Body of pancreas (tissue), 4 donors: Measurements from ENCODE around the gene ARHGAP15. TPM values are rescaled to one million over a fixed set of nuclear protein-coding genes. Genes with fewer than 3 reads are reported as not detected.

Experiments used
- ATAC-seq: fragments of 150-250 bp; one replicate; pipeline ENCODE4 v1.9.1; 2016
- DNase-seq, 4 donors: peaks; one replicate each; pipeline ENCODE4 v3.0.0-alpha.2; 2019
- H3K27ac ChIP-seq, 4 donors: fragments of 200-600 bp; sonication (generic); 1 replicate in 3 of 4; 2 replicates in 1 of 4; pipeline versions ENCODE4 v1.5.1 to v1.6.1; 2016 to 2019; ENCODE audit warnings: mild to moderate bottlenecking in 1 of 4, mixed read lengths in 1 of 4, moderate library complexity in 1 of 4
- H3K27me3 ChIP-seq, 2 donors: fragments of 200-600 bp; sonication (generic); one replicate each; pipeline ENCODE4 v1.6.0; 2016; ENCODE audit warnings: mild to moderate bottlenecking in 1 of 2
- H3K36me3 ChIP-seq, 2 donors: fragments of 200-600 bp; sonication (generic); replicated peaks in 1 of 2; 2 replicates each; pipeline ENCODE4 v1.5.1; 2016; ENCODE audit warnings: low read depth in 2 of 2; ENCODE audit not compliant: insufficient read depth in 1 of 2
- H3K4me1 ChIP-seq: fragments of 200-600 bp; sonication (generic); one replicate; pipeline ENCODE4 v1.6.0; 2016
- H3K4me3 ChIP-seq, 2 donors: fragments of 200-600 bp; sonication (generic); 1 replicate in 1 of 2; 2 replicates in 1 of 2; pipeline ENCODE4 v1.5.1; 2016 to 2019
- H3K9me3 ChIP-seq, 3 donors: fragments of 200-600 bp; sonication (generic); 1 replicate in 2 of 3; 2 replicates in 1 of 3; pipeline ENCODE4 v1.5.1; 2016
- CTCF ChIP-seq, 7 experiments: fragments of 450-650 bp in 4 of 7; fragments of 200-600 bp in 3 of 7; sonication (generic) in 3 of 7; IDR thresholded peaks; one replicate each; pipeline ENCODE4 v1.5.1; 2016 to 2019; ENCODE audit warnings: antibody characterized with exemption in 7 of 7
- POLR2A ChIP-seq, 3 donors: fragments of 450-650 bp; IDR thresholded peaks; one replicate each; pipeline ENCODE4 v1.6.1; 2016; ENCODE audit warnings: antibody characterized with exemption in 3 of 3, mild to moderate bottlenecking in 2 of 3
- WGBS, 2 donors: methylation state at CpG; one replicate each; pipeline ENCODE4 v1.1.5; 2017; 5-methylcytosine and 5-hydroxymethylcytosine counted together
- intact Hi-C: fragments of 100-400 bp; cut with DNase I; formaldehyde crosslinking; loops from one replicate; pipeline ENCODE4 v1.15.1; 2023
- total RNA-seq, 2 donors: library from RNA; depleted of rRNA; stranded (reverse); fragments of >200 nt; gene quantifications; one replicate each; pipeline ENCODE4 v1.1.0, GENCODE V29; 2016

The ARHGAP15 gene
- total RNA-seq, 2 donors from 2014 or later, result 1.3 TPM; not detected in 1

DNA sequence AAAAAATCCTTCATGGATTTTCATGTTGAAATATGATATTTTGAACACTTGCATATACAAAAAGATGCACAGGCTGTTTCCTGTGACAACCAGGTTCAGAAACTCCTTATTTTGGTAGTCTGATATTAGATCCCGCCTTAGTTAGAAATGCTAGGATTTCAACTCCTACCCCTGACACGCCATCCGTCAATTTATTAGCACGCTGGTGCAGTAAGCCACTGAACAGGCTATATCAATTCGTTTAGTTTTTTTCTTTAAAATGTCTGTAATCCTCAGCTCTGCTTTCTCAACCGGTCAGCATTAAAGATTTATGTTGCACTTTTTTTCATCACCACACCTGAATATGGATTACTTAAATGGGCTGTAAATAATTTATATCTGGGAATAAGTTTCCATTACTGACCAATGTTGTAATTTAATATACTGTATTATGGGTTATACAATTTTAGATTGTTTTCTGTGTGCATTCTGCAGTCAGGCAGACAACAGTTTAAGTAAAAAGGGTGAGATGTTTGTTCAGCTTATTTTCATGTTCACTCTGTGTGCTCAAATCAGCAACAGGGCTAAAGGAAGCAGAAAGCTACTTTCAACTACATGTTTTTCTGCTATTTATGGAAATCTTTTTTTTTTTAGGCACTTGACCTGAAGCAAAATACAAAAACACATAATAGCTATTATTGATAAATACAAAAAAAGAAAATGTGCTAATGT, 227.7 kb downstream of the ARHGAP15 start:
- ATAC-seq (no peak), DNase-seq (no peak)
- TF ChIP-seq POLR2A (IDR thresholded peaks at IDR 0.05) (no peak), CTCF (IDR thresholded peaks at IDR 0.05) (no peak)
- Histone ChIP-seq H3K9me3 (no peaks in the 10 kb centered on the region), H3K27me3 (no peaks in the 10 kb centered on the region), H3K36me3 (no peaks in the 10 kb centered on the region), H3K27ac (no peak overlapping the region), H3K4me1 (no peaks in the 10 kb centered on the region), H3K4me3 (no peak overlapping the region)
- intact Hi-C loops, result no loop called here
- 75 to 82% methylated on average over 6 of the region's 6 CpGs for WGBS, 2 donors

- Histone ChIP-seq H3K4me3 (no peak overlapping the region), H3K9me3 (no peaks in the 10 kb centered on the region), H3K36me3 (no peaks in the 10 kb centered on the region), H3K27ac (no peak overlapping the region), H3K4me1 (no peaks in the 10 kb centered on the region), H3K27me3 (no peaks in the 10 kb centered on the region)
- TF ChIP-seq CTCF (IDR thresholded peaks at IDR 0.05) (no peak), POLR2A (IDR thresholded peaks at IDR 0.05) (no peak)
- ATAC-seq (no peak), DNase-seq (no peak)
- 63 to 96% methylated on average over 2 of the region's 2 CpGs for WGBS, 2 donors
- intact Hi-C loops, result no loop called here
Measured at GRCh38 chr2:143357966-143358365, 228.7 kb downstream of the ARHGAP15 start.

GRCh38 chr2:143361346-143361745, 232.1 kb downstream of the ARHGAP15 start:
- no peak for TF ChIP-seq POLR2A (IDR thresholded peaks at IDR 0.05)
- TF ChIP-seq CTCF (IDR thresholded peaks at IDR 0.05), result no peak
- Histone ChIP-seq H3K4me1 (no peaks in the 10 kb centered on the region), H3K36me3 (no peaks in the 10 kb centered on the region), H3K4me3 (no peak overlapping the region), H3K27ac (no peak overlapping the region), H3K9me3 (no peaks in the 10 kb centered on the region), H3K27me3 (no peaks in the 10 kb centered on the region)
- intact Hi-C loops, result no loop called here
- ATAC-seq (no peak), DNase-seq (no peak)
- WGBS, 2 donors, result 91 to 92% methylated on average over 2 of the region's 2 CpGs

- 43 to 45% methylated on average over 2 of the region's 2 CpGs for WGBS, 2 donors
- Histone ChIP-seq H3K27ac (no peak overlapping the region), H3K27me3 (no peaks in the 10 kb centered on the region), H3K4me1 (no peaks in the 10 kb centered on the region), H3K4me3 (no peak overlapping the region), H3K36me3 (no peaks in the 10 kb centered on the region), H3K9me3 (no peaks in the 10 kb centered on the region)
- no peak for TF ChIP-seq POLR2A (IDR thresholded peaks at IDR 0.05)
- no peak for DNase-seq
- intact Hi-C loops, result no loop called here
- ATAC-seq, result no peak
Measured at GRCh38 chr2:143371616-143372015, 242.4 kb downstream of the ARHGAP15 start.

GRCh38 chr2:143375384-143375880, 246.2 kb downstream of the ARHGAP15 start:
- Histone ChIP-seq H3K4me3 (no peak overlapping the region), H3K4me1 (no peaks in the 10 kb centered on the region), H3K9me3 (no peaks in the 10 kb centered on the region), H3K27me3 (no peaks in the 10 kb centered on the region), H3K36me3 (no peaks in the 10 kb centered on the region), H3K27ac (no peak overlapping the region)
- WGBS, 2 donors, result 81 to 83% methylated on average over 3 of the region's 3 CpGs
- DNase-seq, result no peak
- ATAC-seq, result no peak
- TF ChIP-seq POLR2A (IDR thresholded peaks at IDR 0.05), result no peak
- no peak for TF ChIP-seq CTCF (IDR thresholded peaks at IDR 0.05)
- intact Hi-C loops, result no loop called here
